T-helper 1 cell treated with Interleukin-12 subunit alpha and Interleukin-12 subunit beta and Interleukin-4 antibody, amounts not matched to agents 30 ng/mL and 1 ng/mL, for 36 hours (primary cell): ENCODE measurements around the gene ABLIM1. TPM values are rescaled to one million over a fixed set of nuclear protein-coding genes. Genes with fewer than 3 reads are reported as not detected.

Experiments used
- intact Hi-C: fragments of 100-400 bp; cut with micrococcal nuclease; formaldehyde crosslinking; loops from one replicate; pipeline ENCODE4 v1.15.1; 2024
- total RNA-seq: library from RNA; stranded (reverse); gene quantifications from 2 replicates; pipeline ENCODE4 v1.2.3, GENCODE V29; 2022

Gene ABLIM1
- total RNA-seq, 1 donor from 2014 or later, result 68.3 TPM

DNA sequence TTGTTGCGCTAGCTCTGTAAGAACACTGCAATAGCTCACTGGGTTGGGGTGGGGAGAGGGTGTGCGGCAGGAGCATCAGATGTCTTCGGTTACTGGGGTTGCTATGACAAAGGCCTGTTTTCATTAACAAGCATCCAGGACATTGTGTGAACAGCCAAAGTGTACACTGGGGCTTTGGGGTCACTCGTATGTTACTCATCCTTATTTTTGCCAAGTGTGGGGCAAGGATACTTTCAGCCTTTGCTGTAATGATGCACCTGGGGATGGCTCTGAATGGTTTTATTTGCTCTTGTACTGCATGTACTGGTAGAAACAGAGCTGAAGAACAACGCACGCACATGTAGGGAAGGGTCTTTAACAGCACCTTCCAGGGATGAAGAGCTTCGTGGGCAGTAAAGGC, 180.8 kb downstream of the ABLIM1 start:
- intact Hi-C loops, result no loop called here

DNA sequence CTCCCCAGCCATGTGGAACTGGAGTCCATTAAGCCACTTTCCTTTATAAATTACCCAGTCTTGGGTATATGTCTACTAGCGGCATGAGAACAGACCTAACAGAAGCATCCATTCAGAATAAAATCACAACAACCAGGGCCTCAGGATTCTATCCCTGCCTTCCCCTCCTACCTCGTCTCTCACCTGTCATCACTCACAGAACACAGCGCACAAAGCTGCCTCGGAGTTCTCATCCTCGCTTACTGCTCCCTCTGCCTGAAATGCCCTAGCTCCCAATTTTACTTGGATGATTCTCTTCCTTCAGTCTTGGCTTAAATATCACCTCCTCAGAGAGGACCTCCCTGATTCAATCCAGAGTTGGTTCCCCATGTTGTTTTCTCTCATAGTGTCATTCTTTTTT, 183.1 kb downstream of the ABLIM1 start:
- intact Hi-C loops, result loop anchor here (5.0 kb wide), 2 partner anchors 157 to 297 kb away; no protein-coding TSS in a partner anchor

DNA sequence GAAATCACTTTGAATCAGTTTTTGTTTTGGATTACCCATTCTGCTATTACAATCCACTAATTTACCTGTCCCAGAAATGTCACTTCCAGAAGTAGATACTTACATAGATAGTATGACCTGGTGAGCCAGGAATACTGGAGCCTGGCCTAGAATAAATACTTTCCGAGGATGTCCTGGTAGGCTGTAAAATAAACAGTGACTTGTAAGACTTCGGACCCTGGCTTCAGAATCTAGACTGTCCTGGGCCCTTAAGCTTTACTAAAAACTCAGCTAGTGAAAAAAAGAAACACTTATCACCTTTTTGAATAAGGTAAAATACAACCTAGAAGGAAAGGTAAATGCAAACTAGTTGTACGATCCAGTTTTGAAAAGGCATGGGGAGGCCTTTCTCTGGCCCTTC, 184.3 kb downstream of the ABLIM1 start:
- intact Hi-C loops, result loop anchor here (5.0 kb wide), 2 partner anchors 159 to 299 kb away; no protein-coding TSS in a partner anchor

DNA sequence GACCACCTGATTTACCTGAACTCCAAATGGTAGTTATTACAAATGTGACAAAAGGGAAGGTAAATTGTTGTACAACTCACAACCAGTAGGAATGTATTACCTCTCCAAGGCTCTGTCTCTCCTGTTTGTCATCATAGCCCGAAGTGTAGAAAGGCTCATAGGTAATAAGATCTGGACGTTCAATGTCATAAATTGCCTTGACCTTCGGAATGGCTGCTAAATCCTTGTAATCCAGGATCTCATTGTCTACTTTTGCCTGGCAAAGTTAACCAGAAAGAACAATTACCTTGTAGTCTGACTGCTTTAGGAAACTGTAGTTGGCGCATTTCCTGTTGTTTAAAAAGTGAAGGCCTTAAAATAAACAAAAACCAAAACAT, 185.2 kb downstream of the ABLIM1 start:
- intact Hi-C loops, result loop anchor here (5.0 kb wide), 2 partner anchors 159 to 299 kb away; no protein-coding TSS in a partner anchor

DNA sequence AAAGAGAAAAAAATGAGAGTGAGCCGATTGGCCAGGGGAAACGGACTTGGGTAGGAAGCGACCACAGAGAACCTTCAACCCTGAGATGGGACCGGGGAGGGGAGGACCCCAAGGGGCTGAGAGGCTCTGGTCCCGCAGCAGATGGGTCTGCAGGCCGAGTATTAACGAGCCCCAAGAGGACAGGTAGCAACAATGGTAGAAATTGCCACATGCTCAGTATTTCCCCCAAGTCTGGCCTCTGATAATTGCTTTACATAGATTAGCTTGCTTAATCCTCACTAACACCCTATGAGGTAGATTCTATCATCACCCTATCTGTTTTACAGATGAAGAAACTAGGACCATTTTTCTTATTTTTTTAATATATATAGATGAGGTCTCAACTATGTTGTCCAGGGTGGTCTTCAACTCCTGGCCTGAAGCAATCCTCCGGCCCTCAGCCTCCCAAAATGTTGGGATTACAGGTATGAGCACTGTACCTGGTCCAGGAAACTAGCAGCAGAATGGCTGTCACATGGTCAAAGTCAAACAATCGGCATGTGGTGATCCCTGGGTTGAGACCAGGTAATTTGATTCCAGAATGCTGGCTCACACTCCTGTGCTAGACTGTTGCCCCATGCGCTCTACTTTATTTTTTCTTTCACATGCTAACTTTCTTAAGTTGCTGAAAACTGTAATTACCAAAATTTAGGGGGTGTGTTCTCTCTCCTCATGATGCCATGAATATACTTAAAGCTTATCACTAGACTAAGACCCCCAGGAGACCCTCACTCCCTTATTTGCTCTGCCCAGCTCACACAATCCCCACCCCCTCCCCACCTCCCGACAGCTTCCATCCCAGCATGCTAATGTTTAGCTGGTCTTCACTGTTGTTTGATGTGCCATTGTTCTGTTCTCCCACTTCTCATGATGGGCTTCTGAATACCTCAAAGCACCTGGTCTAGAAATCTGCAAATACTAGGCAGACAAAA, 185.9 kb downstream of the ABLIM1 start:
- intact Hi-C loops, result loop anchor here (1.0 to 5.0 kb wide), 14 partner anchors 27 to 657 kb away; partner anchors contain the start of gene FHIP2A

DNA sequence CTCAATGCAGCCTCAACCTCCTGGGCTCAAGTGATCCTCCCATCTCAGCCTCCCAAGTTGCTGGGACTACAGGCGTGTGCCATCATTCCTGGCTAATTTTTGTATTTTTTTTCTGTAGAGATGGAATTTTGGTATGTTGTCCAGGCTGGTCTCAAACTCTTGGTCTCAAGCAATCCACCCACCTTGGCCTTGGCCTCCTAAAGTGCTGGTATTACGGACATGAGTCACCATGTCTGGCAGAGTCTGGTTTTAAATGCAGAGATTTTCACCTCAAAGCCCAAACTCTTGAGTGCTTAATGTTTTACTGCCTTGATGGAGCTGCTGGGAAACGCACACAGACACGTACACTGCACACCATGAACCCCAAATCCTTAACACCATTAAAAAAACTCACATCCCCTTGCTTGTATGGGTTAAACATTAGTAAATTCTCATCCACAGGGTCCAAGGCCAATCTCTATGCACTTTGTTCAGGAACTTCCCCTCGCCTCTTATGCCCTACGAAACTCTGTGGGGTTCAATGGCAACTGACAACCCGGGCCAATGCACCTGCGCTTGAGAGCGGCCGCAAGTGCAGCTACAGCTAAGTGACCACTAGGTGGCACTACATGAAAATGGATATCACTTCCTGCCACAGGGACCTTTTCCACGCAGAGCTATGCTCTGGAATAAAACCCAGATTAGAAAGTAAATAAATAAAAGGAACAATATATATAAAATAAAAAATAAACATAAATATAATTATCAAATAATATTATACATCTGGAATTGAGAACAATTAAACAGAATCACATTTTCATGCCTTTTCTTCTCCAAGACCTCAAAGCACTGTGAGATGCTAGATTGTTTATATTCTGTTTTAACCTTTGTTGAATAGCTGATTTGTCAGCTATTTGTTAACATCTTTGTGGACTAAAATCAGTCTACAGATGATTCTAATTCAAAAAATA, 186.8 kb downstream of the ABLIM1 start:
- intact Hi-C loops, result loop anchor here (1.0 to 5.0 kb wide), 14 partner anchors 28 to 658 kb away; partner anchors contain the start of gene FHIP2A

DNA sequence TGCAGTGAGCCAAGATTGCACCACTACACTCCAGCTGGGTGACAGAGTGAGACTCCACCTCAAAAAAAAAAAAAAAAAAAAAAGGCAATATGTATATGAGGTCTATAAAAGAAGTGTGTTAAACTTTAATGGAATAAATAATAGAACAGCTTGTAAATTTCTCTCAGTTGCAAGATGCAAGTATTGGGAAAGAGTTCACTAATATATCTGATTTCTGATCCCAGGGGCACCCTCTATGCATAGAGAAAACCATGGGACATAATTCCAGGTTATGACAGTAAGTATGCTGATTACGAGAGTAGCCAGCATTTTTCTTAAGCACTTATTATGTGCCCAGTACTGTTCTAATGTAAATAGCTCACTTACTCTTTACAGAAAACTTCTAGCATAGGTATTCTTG, 187.7 kb downstream of the ABLIM1 start:
- intact Hi-C loops, result loop anchor here (2.0 to 5.0 kb wide), 5 partner anchors 144 to 658 kb away; partner anchors contain the start of gene FHIP2A

DNA sequence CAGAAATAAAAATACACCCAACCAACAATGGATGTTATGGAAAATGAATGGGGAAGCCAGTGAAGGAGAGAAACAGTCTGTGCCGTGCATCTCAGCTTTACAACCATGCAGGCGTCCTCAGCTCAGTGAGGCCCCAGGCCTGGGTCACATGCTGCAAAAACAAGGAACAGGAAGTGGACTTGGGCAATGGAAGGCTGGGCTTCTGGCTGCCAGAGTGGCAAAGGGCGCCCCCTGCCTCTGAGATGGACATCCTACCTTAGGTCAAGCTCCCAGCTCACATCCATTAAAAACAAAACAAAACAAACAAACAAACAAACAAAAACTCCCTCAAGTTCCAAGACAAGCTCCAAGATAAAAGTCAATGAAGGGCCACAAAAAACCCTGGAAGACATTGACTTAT, 199.1 kb downstream of the ABLIM1 start:
- intact Hi-C loops, result loop anchor here (1.0 kb wide), 1 partner anchor 155 kb away; no protein-coding TSS in a partner anchor

DNA sequence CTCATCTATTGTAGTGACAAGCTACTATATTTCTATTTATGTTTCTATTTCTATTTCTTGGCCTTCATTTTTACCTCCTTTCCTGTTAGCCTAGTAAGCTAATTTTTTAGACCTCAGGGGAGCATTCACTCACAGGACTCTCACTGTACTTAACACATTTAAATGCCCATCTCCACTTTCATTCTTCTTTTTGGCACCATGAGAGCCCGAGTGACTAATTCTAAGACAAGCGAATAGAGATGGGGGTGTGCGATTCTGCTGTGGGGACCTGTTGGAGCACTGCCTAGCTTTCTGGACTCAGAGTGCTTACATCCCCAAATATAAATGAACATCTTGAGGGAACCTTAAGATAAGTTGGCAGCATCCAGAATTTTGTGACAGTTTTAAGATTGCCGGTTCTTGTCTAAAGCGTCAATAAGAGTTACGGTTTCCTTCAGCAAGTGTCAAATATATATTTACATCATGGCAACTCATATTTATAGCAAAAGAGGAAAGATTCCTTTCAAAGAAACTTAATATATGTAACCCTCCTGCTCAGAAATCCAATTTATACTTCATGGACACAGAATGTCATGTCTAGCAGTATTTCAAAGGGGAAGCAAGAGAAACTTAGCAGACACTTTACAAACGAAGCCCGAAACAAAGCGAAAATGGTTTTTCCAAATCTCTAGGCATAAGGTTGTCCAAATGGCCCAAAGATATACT, 199.7 kb downstream of the ABLIM1 start:
- intact Hi-C loops, result no loop called here

DNA sequence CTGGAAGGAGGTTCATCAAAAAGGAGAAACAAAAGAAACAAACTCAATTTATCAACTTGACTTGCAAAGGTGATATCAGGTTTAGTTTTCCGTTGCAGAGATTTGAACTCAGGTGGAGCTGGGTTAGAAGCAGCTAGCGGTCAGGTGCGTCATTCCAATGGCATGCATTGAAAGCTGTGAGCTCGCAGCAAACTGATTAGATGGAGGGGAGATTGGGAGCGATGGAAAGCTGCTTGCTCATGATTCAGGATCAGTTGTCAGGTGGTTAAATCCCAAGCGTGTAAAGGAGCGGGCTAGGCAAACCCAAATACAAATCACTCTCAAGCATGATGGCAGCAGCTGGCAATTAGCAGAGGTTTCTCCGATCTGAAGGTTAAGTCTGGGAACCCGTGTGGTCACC, 204.5 kb downstream of the ABLIM1 start:
- intact Hi-C loops, result no loop called here

DNA sequence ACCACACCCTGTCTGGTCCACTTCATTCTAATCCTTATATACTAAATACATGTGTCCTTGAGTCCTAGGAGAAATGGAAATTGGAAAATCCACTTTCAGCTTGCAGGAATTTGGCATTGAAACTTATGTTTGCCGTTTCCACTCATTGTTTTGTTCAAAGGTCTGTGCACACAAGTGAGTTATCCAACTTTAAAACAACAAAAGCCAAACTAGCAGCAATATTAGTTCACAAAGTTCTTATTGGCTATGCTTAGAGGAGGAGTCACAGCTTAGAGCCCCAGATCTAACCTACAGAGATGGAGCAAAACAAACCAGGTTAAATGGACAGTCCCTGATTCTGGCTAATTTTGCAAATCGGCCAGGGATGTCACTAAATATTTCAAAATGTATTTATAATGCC, 209.2 kb downstream of the ABLIM1 start:
- intact Hi-C loops, result no loop called here

DNA sequence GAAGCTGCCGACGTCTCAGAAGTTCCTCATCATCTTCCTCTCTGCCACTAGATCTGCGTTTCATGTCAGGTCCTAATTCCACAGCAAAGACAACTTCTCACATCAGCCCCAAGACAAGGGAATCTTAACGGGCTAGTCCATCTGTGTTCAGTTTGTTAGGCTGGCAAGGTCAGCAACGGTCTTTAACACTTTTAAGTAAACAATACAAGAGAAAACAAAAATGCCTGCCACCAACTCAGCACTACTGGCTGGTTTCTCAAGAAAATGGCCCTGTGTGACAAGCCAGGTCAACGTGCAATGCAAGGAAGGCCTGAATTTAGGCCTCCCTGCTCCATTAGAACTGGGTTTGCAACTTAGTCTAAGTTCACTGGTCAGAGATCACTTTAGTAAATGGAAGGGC, 212.7 kb downstream of the ABLIM1 start:
- intact Hi-C loops, result no loop called here

DNA sequence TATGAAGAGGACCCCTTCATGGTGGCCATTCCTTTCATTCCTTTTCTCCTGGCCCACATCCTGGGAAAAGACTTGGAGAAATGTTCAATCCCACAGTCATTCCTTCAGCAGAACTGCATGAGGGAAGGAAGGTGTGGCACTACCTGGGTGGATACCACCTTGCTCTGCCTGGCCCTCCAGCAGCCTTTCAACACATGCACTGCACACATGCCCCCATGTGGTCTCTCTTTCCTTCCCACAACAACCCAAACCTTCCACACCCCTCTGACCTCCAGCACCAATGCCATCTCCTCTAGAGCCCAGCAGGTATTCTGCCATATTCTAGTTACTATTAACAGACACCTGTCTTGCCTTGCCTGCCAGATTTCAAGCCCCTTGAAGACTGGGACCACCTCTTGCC, 213.3 kb downstream of the ABLIM1 start:
- intact Hi-C loops, result no loop called here

DNA sequence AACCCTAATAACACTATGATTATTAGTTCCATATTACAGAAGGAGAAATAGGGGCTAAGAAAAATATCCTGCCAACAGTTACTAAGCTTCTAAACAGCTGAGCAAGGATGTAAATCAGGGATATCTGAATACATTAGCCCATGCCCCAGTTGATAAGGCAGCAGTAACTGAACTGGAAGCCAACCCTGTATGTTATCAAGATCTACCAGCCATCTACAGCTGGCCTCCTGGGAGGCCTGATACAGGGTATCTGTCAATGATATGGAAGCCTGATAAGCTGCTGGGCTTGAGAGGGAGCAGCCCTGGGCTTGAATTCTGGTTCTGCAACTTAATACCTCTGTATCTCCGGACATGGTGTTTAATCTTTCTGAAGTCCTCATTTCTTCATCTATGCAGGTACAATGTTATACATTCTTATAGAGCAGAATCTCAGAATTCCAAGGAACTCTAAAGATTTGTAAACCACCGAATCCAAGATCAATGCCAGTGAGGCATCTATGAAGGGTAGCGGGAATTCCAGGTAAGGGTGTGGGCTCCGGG, 215.9 kb downstream of the ABLIM1 start:
- intact Hi-C loops, result no loop called here

DNA sequence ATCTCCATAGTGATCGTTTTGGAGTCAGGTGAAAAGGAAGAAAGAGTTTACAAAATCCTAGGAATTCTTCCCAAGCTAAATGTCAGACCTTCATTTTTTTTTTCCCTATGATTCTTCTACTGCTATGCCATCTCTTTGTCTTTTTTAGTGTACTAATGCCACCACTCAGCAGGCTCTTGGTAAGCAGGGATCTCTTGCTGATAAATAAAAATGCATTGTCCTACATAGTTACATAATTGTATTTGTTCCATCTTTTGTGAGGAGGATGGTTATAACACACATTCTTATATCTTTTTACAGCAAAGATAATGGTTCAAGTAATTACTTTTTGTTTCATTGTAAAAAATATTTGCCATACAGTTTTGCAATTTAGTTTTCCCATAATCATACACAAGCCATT, 217.0 kb downstream of the ABLIM1 start:
- intact Hi-C loops, result no loop called here

DNA sequence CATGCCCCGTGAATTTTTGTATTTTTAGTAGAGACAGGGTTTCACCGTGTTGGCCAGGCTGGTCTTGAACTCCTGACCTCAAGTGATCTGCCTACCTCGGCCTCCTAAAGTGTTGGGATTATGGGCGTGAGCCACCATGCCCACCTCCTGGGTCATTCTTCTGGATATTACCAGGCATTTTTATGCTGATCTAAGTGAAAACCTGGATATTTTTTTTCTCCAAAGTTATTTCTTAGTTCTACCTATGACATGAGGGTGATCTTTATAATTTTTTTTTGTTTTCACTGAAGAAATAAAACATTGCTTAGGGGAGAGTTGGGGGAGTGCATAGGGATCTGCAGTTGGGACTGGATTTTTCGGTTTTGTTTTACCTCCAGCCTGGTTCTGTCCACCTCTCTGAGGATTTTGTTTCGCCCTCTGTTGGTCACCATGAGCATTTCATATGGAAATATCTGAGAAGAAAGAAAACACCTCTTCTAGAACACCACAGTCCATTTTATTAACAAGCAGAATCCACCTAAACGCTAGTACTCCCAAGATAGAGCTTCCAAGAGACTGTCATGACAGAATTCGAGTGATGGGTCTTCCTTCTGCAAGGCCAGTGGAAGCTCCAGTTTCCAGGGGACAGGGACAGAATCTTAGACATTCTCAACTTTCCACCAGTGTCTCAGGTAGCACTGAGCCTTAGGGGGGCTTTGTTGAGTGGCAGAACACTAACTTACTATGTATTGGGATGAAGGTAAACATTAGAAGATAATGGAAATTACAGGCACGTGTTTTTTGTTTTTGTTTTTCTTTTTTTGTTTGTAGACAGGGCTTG, 220.4 kb downstream of the ABLIM1 start:
- intact Hi-C loops, result loop anchor here (1.0 kb wide), 1 partner anchor 133 kb away; no protein-coding TSS in a partner anchor

DNA sequence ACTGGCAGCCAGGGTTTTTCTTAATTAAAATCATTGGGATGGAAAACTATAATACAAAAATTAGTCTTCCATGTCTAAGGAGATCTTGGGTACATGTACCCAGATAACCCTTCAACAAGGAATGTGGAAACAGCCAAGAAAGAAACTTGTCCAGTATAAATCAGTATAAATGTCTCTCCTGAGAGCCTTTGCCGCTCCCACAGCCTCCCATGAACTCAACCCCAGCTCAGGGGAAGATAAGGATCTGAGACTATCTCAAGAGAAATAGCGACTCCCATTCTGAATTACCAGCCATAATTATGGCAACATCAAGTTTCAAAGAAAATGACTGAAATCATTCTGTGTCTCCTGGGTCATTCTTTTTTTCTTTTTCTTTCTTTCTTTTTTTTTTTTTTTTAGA, 221.1 kb downstream of the ABLIM1 start:
- intact Hi-C loops, result loop anchor here (1.0 kb wide), 1 partner anchor 133 kb away; no protein-coding TSS in a partner anchor

DNA sequence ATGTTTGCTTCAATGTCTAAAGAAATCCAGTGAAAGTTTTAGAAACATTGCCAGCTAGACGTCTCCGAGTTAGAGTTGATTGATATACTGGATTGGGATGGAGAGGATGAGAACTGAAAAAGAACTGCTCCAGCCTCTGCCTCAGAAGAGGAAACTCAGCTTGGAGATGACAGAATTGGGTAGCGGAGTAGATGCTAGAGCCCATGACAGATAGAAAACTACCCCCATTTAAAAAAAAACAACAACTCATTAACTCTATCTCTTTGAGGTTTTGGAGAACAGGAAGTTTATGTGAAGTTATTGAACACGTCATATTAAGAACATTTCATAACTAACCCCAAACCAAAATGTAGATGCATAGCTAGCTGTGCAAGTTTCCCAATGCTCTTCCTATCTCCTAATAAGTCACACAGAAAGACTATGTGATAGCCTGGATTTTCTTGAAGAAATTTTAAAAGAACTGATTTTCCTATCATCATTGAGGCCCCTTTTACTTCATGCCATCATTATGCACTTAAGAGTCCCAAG, 225.4 kb downstream of the ABLIM1 start:
- intact Hi-C loops, result no loop called here

DNA sequence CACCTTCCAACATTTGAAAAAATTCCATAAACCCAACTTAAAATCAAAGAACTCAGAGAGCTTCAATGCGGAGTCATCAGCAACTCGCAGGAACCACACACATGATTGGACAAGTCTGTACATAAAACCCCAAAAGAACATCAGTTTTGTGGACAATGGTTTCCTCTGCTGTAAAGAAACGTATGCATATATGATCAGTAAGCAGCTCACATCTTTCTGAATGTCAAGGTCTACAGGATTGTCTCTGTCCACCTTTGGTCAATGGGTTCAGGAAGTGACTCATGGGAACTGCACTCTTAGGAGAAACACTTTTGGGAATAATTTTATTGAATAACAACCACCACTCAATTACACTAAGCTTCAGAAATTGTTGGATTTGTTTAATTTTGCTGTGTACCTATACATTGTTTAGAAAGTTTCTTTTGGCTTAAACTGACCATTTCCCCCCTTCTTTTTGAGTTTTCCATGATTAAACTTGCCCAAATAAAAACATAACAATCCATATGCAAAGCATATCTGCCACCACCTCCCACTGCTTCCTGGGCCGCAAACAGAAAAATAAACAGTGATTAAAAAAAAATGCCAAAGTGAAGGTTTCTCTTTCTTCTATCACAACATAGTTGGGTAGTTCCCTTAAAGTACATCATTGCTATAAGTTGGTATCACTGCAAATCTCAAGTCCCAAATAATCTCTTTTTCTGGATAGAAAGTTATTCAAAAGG, 226.5 kb downstream of the ABLIM1 start:
- intact Hi-C loops, result no loop called here
